ENCODE data around the gene NINJ2.

The NINJ2 gene

DNA sequence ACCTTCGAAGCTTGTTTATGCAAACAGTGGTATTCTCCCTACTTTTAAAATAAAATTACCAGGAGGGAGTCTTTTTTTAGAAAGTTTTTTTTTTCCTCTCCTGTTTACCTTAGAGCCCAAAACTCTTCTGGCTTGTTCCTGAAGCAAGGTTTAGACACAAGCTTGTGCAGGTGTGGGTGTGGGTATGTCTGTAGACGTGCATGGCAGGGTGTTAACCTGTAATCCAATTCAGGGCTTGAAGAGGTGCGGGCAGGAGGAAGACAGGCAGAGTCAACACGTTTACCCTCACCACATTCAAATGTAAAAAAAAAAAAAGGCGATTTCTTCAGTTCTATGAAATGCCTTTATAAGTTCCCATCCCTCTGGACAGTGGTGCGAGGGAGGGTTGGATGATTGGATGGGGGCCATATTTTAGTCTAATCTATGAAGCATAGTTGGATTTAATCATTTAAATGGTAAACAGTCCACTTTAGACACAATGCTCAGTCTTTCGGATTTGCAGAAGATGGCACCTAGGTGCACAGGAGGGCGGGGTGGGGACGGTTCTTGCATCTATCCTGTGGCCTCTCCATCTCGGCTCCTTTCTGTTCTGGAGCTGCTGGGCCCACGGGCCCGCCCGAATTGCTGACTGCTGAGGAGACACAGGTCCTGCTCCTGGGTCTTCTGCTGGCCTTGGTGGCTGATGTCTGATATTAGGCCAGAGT lies 982 bp upstream of the NINJ2 start:
- TF ChIP-seq, protein P1, sequence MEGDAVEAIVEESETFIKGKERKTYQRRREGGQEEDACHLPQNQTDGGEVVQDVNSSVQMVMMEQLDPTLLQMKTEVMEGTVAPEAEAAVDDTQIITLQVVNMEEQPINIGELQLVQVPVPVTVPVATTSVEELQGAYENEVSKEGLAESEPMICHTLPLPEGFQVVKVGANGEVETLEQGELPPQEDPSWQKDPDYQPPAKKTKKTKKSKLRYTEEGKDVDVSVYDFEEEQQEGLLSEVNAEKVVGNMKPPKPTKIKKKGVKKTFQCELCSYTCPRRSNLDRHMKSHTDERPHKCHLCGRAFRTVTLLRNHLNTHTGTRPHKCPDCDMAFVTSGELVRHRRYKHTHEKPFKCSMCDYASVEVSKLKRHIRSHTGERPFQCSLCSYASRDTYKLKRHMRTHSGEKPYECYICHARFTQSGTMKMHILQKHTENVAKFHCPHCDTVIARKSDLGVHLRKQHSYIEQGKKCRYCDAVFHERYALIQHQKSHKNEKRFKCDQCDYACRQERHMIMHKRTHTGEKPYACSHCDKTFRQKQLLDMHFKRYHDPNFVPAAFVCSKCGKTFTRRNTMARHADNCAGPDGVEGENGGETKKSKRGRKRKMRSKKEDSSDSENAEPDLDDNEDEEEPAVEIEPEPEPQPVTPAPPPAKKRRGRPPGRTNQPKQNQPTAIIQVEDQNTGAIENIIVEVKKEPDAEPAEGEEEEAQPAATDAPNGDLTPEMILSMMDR (IDR thresholded peaks at IDR 0.05; ENCODE audit: borderline replicate concordance, control extremely low read depth, extremely low read depth, insufficient read depth, missing control alignments), result no peak

DNA sequence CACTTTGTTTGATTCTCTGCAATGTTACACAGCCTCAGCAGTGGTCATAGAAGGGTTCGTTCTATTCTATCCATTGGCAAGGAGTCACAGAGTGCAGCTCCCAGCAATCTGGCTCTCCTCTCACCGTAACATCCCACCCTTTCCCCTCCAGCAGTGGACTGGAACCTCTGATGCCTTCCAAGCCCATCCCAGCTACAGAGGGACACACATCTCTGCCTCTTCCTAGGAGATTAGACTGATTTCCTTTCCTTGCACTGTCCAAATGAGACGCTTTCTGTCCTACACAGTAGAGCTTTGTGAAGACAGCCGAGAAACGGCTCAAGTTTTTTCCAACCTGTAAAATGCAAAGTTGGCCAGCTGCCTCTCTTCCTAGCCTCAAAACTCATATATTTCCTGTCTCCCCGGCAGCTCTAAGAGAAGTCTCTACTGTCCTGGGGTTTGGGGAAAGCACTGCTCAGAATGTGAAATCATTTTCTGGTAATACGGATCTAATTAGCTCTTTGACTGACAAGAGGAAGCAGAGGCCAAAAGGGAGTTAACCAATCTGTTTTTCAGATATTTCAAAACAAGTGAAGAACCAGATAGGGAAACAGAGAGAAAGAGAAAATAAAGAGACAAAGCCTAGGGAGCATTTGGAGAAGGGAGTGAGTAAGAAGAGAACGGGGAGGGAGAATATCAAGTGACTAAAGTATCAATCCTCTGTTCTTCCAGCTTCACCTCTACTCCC lies 516 bp downstream of the NINJ2 start:
- no peak for DNase-seq (ENCODE audit: low spot score)
- TF ChIP-seq, protein P1 (IDR thresholded peaks at IDR 0.05; ENCODE audit: borderline replicate concordance, control extremely low read depth, extremely low read depth, insufficient read depth, missing control alignments), result no peak
- in situ Hi-C loops (cut with MboI; ENCODE audit: low sequenced_read_pairs, unreplicated experiment), result no loop called here

More for the DNA sequence above, 982 bp upstream of the NINJ2 start:
- in situ Hi-C loops (cut with MboI; ENCODE audit: low sequenced_read_pairs, unreplicated experiment), result no loop called here
- no peak for DNase-seq (ENCODE audit: low spot score)

DNA sequence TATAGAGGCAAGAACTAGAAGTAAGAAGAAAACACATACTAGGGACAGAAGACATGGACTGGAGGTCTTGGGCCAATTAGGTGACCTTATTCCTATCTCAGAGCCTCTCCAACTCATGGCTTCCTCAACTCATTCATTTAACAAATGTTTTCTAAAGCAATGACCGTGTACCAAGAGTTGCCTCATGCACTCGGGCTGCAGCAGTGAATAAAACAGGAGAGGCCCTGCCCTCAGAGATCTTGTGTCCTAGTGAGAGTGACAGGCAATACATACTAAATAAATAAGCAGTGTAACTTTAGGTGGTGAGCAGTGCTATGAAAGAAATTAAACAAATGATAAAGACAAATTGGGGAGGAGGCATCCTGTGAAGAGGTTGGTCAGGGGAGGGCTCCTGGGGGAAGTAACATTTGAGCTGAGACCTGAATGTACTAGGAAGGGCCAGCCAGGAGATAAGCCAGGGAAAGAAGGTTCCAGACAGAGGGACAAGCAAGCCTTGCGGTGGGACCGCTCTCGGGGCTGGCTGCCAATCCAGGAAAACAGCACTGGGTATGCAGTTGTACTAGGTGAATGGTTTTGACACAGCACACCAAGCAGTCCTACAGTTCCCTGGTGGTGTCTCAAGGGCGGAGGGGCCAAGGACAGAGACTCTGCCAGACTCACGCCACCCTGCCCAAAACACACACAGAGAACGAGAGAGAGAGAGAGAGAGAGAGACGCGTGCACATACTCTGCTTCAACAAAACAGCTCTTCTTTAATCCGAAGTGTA lies 1.3 kb downstream of the NINJ2 start:
- no peak for DNase-seq (ENCODE audit: low spot score)
- in situ Hi-C loops (cut with MboI; ENCODE audit: low sequenced_read_pairs, unreplicated experiment), result no loop called here
- TF ChIP-seq, protein P1 (IDR thresholded peaks at IDR 0.05; ENCODE audit: borderline replicate concordance, control extremely low read depth, extremely low read depth, insufficient read depth, missing control alignments), result no peak

GRCh38 chr12:659090-659683 lies 4.1 kb downstream of the NINJ2 start:
- peak; percentile 55 for DNase-seq (ENCODE audit: low spot score)

GRCh38 chr12:650983-651382 lies 12.3 kb downstream of the NINJ2 start:
- no peak for DNase-seq (ENCODE audit: low spot score)
- TF ChIP-seq, protein P1 (IDR thresholded peaks at IDR 0.05; ENCODE audit: borderline replicate concordance, control extremely low read depth, extremely low read depth, insufficient read depth, missing control alignments), result no peak
- in situ Hi-C loops (cut with MboI; ENCODE audit: low sequenced_read_pairs, unreplicated experiment), result no loop called here

More at GRCh38 chr12:659090-659683, 4.1 kb downstream of the NINJ2 start:
- TF ChIP-seq, protein P1 (IDR thresholded peaks at IDR 0.05; ENCODE audit: borderline replicate concordance, control extremely low read depth, extremely low read depth, insufficient read depth, missing control alignments), result no peak
- in situ Hi-C loops (cut with MboI; ENCODE audit: low sequenced_read_pairs, unreplicated experiment), result no loop called here
